ENCODE data around the gene SLC5A2. TPM values are rescaled to one million over a fixed set of nuclear protein-coding genes. Genes with fewer than 3 reads are reported as not detected.

SLC5A2 gene
- total RNA-seq, 1 experiment from 2014 or later = 1.6 TPM

DNA sequence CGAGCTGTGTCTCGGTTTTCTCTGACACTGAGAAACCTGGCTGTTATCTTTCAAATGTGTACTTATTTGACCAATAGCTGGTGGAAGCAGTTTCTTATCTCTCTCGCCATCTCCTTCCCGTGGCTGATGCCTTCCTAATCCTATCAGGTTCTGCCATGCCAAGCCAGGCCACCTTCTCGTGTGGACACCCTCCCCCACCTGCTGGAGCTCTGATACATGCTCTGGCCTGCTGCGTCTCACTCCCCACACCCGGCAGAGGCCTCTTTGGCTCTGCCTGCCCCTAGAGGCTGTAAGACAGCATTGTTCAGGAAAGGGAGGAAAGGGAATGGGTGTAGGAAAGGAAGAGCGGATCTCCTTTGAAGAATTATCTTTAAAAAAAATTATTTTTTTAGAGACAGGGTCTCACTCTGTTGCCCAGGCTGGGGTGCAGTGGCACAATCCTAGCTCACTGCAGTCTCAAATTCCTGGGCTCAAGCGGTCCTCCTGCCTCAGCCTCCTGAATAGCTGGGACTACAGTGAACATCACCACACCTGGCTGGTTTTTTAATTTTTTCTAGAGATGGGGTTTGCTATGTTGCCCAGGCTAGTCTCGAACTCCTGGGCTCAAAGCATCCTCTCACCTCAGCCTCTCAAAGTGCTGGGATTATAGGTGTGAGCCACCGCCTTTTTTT, 31.1 kb upstream of the SLC5A2 start:
- no TSS peak for BruUV-seq (replicated peaks)
- CTCF ChIA-PET = interaction anchor here (0.6 to 1.7 kb wide), 8 partner anchors 9 to 467 kb away, joined by 3 to 11 read pairs (median 4); partner anchors contain the start of genes HSD3B7, KAT8, ZNF267 and ZNF843
- H3K36me3 Mint-ChIP-seq (ENCODE audit: insufficient read depth, unreplicated experiment) = peaks cover 35% of the 10 kb centered on the region
- H3K4me3 Mint-ChIP-seq (ENCODE audit: low read depth, unreplicated experiment) = no peak overlapping the region
- peaks cover 21% of the 10 kb centered on the region for H3K4me1 Mint-ChIP-seq (ENCODE audit: low read depth, unreplicated experiment)
- H3K9me3 Mint-ChIP-seq (ENCODE audit: low read depth, unreplicated experiment) = no peaks in the 10 kb centered on the region
- DNase-seq = peak; percentile 83
- peak overlapping the region; percentile 10 for H3K27ac Mint-ChIP-seq (ENCODE audit: unreplicated experiment)
- no peaks in the 10 kb centered on the region for H3K27me3 Mint-ChIP-seq (ENCODE audit: unreplicated experiment)
- TF ChIP-seq CTCF (IDR thresholded peaks at IDR 0.05; ENCODE audit: unreplicated experiment) = peak; percentile 81
- intact Hi-C loops (cut with micrococcal nuclease; ENCODE audit: unreplicated experiment) = loop anchor here (5.0 to 10.0 kb wide), 3 partner anchors 35 to 415 kb away; no protein-coding TSS in a partner anchor

DNA sequence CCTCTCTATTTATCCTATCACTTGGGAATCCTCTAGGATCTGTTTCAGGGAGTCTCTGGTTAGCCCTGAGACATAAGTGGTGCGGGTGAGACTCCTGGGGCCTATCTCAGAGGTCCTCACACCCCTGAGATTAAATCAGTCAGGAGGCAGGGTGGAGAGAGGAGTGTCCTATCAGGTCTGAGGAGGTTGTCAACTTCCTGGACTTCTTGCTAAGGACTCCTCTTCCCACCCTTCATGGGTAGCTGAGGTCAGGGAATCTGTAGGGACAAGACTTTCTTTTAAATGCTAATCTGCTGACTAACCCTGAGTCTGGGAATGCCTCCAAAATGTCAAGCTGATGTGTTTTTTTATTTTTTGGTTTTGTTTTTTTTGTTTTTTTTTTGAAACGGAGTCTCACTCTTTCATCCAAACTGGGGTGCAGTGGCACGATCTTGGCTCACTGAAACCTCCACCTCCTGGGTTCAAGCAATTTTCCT, 30.3 kb upstream of the SLC5A2 start:
- Mint-ChIP-seq H3K27ac (ENCODE audit: unreplicated experiment) (no peak overlapping the region), H3K36me3 (ENCODE audit: insufficient read depth, unreplicated experiment) (peaks cover 37% of the 10 kb centered on the region), H3K9me3 (ENCODE audit: low read depth, unreplicated experiment) (no peaks in the 10 kb centered on the region), H3K4me1 (ENCODE audit: low read depth, unreplicated experiment) (peaks cover 21% of the 10 kb centered on the region), H3K27me3 (ENCODE audit: unreplicated experiment) (no peaks in the 10 kb centered on the region), H3K4me3 (ENCODE audit: low read depth, unreplicated experiment) (no peak overlapping the region)
- TF ChIP-seq CTCF (IDR thresholded peaks at IDR 0.05; ENCODE audit: unreplicated experiment) = no peak
- no TSS peak for BruUV-seq (replicated peaks)
- DNase-seq = no peak
- CTCF ChIA-PET = interaction anchor here (0.6 to 1.7 kb wide), 3 partner anchors 10 to 468 kb away, joined by 3 to 5 read pairs (median 3); partner anchors contain the start of genes HSD3B7 and ZNF843
- intact Hi-C loops (cut with micrococcal nuclease; ENCODE audit: unreplicated experiment) = loop anchor here (5.0 to 10.0 kb wide), 3 partner anchors 35 to 415 kb away; no protein-coding TSS in a partner anchor

DNA sequence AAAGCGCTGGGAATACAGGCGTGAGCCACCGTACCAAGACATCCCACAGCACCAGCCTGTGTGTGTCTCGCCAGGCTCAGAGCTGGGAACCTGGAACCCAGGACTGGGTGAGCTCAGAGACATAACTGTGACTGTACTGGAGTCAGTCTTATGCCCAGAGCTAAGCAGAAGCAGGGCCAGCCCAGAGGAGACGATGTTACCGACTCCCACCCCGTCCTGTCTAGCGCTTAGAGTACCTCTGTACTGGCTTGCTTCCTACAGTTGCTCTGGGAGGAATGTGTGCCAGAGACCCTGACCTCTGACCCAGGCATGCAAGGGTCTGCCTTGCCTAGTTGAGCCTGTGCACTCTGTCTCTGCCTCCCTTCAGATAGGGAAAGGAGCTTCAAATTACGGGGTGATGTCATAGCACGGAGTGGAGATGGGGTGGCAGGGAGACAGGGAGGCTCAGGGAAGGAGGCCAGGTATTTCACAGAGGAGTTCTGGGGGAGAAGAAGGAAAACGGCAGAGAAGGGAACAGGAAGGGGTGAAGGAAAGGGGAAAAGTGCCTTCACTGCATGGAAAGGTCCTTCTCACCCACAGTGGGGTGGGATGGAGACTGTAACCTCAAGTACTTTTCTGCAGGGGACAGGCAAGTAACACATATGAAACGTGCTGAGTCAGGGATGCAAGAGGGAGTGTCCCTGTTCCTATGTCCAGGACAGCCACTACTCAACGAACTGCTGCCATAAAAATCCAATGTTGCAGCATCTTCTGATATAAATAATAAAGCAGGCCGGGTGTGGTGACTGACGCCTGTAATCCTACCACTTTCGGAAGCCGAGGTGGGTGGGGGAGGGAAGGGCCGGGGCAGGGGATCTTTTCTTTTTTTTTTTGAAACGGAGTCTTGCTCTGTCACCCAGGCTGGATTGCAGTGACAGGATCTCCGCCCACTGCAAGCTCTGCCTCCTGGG, 29.4 kb upstream of the SLC5A2 start:
- H3K36me3 Mint-ChIP-seq (ENCODE audit: insufficient read depth, unreplicated experiment) = peaks cover 46% of the 10 kb centered on the region
- DNase-seq = no peak
- peaks cover 21% of the 10 kb centered on the region for H3K4me1 Mint-ChIP-seq (ENCODE audit: low read depth, unreplicated experiment)
- no TSS peak for BruUV-seq (replicated peaks)
- no peak for TF ChIP-seq CTCF (IDR thresholded peaks at IDR 0.05; ENCODE audit: unreplicated experiment)
- no peaks in the 10 kb centered on the region for H3K27me3 Mint-ChIP-seq (ENCODE audit: unreplicated experiment)
- intact Hi-C loops (cut with micrococcal nuclease; ENCODE audit: unreplicated experiment) = loop anchor here (5.0 to 10.0 kb wide), 3 partner anchors 34 to 414 kb away; no protein-coding TSS in a partner anchor
- CTCF ChIA-PET = interaction anchor here (0.6 kb wide), 2 partner anchors 34 to 468 kb away, joined by 3 to 6 read pairs; partner anchors contain the start of gene HSD3B7
- H3K9me3 Mint-ChIP-seq (ENCODE audit: low read depth, unreplicated experiment) = no peaks in the 10 kb centered on the region
- H3K27ac Mint-ChIP-seq (ENCODE audit: unreplicated experiment) = peak overlapping the region; percentile 64
- peak overlapping the region; percentile 19 for H3K4me3 Mint-ChIP-seq (ENCODE audit: low read depth, unreplicated experiment)

DNA sequence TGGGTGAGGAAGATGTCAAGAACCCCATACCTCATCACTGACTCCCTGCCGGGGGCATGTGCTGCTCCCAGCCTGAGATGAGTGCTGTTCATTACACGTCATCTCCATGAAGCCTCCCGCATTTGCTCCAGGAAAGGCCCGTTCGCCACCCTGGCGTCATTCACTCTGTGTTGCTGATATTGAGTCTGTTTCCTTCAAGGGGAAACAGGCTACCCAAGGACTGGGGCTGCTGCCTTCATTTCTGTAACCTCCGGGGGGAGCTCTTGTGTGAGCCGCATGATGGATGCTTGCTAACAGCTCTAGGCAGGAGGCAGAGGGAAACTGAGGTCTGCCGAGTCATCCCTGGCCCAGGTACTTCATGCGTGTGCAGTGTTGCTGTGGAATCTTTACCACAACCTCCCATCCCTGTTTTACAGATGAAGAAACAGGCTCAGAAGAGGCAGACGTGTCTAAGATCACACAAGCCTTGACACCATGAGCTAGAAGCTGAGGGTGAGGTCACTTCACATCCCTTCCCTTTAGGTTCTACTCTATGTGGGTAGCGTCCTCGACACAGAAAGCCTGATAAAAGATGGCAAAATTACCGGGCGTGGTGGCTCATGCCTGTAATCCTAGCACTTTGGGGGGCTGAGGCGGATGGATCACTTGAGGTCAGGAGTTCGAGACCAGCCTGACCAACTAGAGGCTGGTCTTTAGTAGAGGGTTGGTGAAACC, 27.2 kb upstream of the SLC5A2 start:
- CTCF ChIA-PET = no interaction called here
- Mint-ChIP-seq H3K27ac (ENCODE audit: unreplicated experiment) (no peak overlapping the region), H3K9me3 (ENCODE audit: low read depth, unreplicated experiment) (no peaks in the 10 kb centered on the region), H3K4me3 (ENCODE audit: low read depth, unreplicated experiment) (no peak overlapping the region), H3K36me3 (ENCODE audit: insufficient read depth, unreplicated experiment) (peaks cover 65% of the 10 kb centered on the region), H3K27me3 (ENCODE audit: unreplicated experiment) (no peaks in the 10 kb centered on the region), H3K4me1 (ENCODE audit: low read depth, unreplicated experiment) (peaks cover 32% of the 10 kb centered on the region)
- TF ChIP-seq CTCF (IDR thresholded peaks at IDR 0.05; ENCODE audit: unreplicated experiment) = no peak
- BruUV-seq (replicated peaks) = TSS peak; percentile 1
- intact Hi-C loops (cut with micrococcal nuclease; ENCODE audit: unreplicated experiment) = loop anchor here (5.0 to 10.0 kb wide), 2 partner anchors 52 to 239 kb away; partner anchors contain the start of gene RUSF1
- DNase-seq = peak; percentile 35
